ENCODE measurements around the gene EVA1C.
"Not testable (repeated sequence)": the region's sequence is repeated elsewhere in the genome, so short reads cannot be mapped to it uniquely, and the experiment has no call there.

Gene EVA1C

GRCh38 chr21:32484706-32485380 lies 72.3 kb downstream of the EVA1C start:
- no peak for DNase-seq (ENCODE audit: extremely low read depth in 1 of 2, low read depth in 1 of 2)

- no peak for DNase-seq (ENCODE audit: extremely low read depth in 1 of 2, low read depth in 1 of 2)
These were observed 79.9 kb downstream of the EVA1C start for GRCh38 chr21:32492376-32492775.

- DNase-seq (ENCODE audit: extremely low read depth in 1 of 2, low read depth in 1 of 2), result no peak
These were observed 82.6 kb downstream of the EVA1C start for GRCh38 chr21:32494934-32495709.

GRCh38 chr21:32496568-32496967 lies 84.1 kb downstream of the EVA1C start:
- DNase-seq (ENCODE audit: extremely low read depth in 1 of 2, low read depth in 1 of 2), result no peak

GRCh38 chr21:32499249-32500055 lies 86.9 kb downstream of the EVA1C start:
- DNase-seq (ENCODE audit: extremely low read depth in 1 of 2, low read depth in 1 of 2), result no peak

- not testable (repeated sequence) for DNase-seq (ENCODE audit: extremely low read depth in 1 of 2, low read depth in 1 of 2)
These were observed 91.1 kb downstream of the EVA1C start for GRCh38 chr21:32503641-32504040.

- not testable (repeated sequence) for DNase-seq (ENCODE audit: extremely low read depth in 1 of 2, low read depth in 1 of 2)
These were observed 93.3 kb downstream of the EVA1C start for GRCh38 chr21:32505767-32506166.

- not testable (repeated sequence) for DNase-seq (ENCODE audit: extremely low read depth in 1 of 2, low read depth in 1 of 2)
These were observed 94.0 kb downstream of the EVA1C start for GRCh38 chr21:32506411-32506965.

- DNase-seq (ENCODE audit: extremely low read depth in 1 of 2, low read depth in 1 of 2), result no peak
These were observed 94.9 kb downstream of the EVA1C start for GRCh38 chr21:32507342-32507919.

- DNase-seq (ENCODE audit: extremely low read depth in 1 of 2, low read depth in 1 of 2), result not testable (repeated sequence)
These were observed 95.5 kb downstream of the EVA1C start for GRCh38 chr21:32508036-32508435.

GRCh38 chr21:32508558-32508957 lies 96.1 kb downstream of the EVA1C start:
- no peak for DNase-seq (ENCODE audit: extremely low read depth in 1 of 2, low read depth in 1 of 2)

GRCh38 chr21:32508975-32509374 lies 96.5 kb downstream of the EVA1C start:
- not testable (repeated sequence) for DNase-seq (ENCODE audit: extremely low read depth in 1 of 2, low read depth in 1 of 2)

- DNase-seq (ENCODE audit: extremely low read depth in 1 of 2, low read depth in 1 of 2), result no peak
These were observed 102.0 kb downstream of the EVA1C start for GRCh38 chr21:32514275-32515055.

GRCh38 chr21:32515874-32516273 lies 103.4 kb downstream of the EVA1C start:
- DNase-seq (ENCODE audit: extremely low read depth in 1 of 2, low read depth in 1 of 2), result no peak

GRCh38 chr21:32516756-32517649 lies 104.5 kb downstream of the EVA1C start:
- no peak for DNase-seq (ENCODE audit: extremely low read depth in 1 of 2, low read depth in 1 of 2)

- no peak for DNase-seq (ENCODE audit: extremely low read depth in 1 of 2, low read depth in 1 of 2)
These were observed 107.7 kb downstream of the EVA1C start for GRCh38 chr21:32519945-32520874.

- no peak for DNase-seq (ENCODE audit: extremely low read depth in 1 of 2, low read depth in 1 of 2)
These were observed 108.6 kb downstream of the EVA1C start for GRCh38 chr21:32520875-32521735.
